LNCaP clone FGC (cell line): ENCODE measurements around the gene TARP.
"Not testable (repeated sequence)": the region's sequence is repeated elsewhere in the genome, so short reads cannot be mapped to it uniquely, and the experiment has no call there.

Source experiments
- DNase-seq: peaks from one replicate; pipeline ENCODE4 v3.0.0-alpha.2; 2011; ENCODE audit warnings: low read depth
- H3K4me3 ChIP-seq: 2 replicates; pipeline ENCODE4 v1.5.1; 2011; ENCODE audit warnings: mild to moderate bottlenecking, low read depth, low read length, control low read depth
- CTCF ChIP-seq: IDR thresholded peaks from 2 replicates; pipeline ENCODE4 v1.5.1; 2012; ENCODE audit warnings: mild to moderate bottlenecking; ENCODE audit not compliant: control insufficient read depth, insufficient read depth; ENCODE audit errors: extremely low read depth

Gene TARP

GRCh38 chr7:38280707-38281106 lies 7.3 kb upstream of the TARP start:
- no peak for TF ChIP-seq CTCF
- no peak for DNase-seq
- H3K4me3 ChIP-seq: no peak overlapping the region

- DNase-seq: no peak
- no peak for TF ChIP-seq CTCF
- H3K4me3 ChIP-seq: no peak overlapping the region
Measured at GRCh38 chr7:38280000-38280399, 6.6 kb upstream of the TARP start.

- no peak for TF ChIP-seq CTCF
- no peak for DNase-seq
Measured at GRCh38 chr7:38276096-38276877, 2.9 kb upstream of the TARP start.

GRCh38 chr7:38274927-38275620 lies 1.6 kb upstream of the TARP start:
- no peak for DNase-seq
- TF ChIP-seq CTCF: no peak
- H3K4me3 ChIP-seq: no peak overlapping the region

More at GRCh38 chr7:38276096-38276877, 2.9 kb upstream of the TARP start:
- no peak overlapping the region for H3K4me3 ChIP-seq

GRCh38 chr7:38274486-38274885 lies 1.1 kb upstream of the TARP start:
- DNase-seq: no peak
- TF ChIP-seq CTCF: no peak
- H3K4me3 ChIP-seq: no peak overlapping the region

GRCh38 chr7:38270405-38270804 lies 3.0 kb downstream of the TARP start:
- DNase-seq, H3K4me3 ChIP-seq: not testable (repeated sequence)

- H3K4me3 ChIP-seq, DNase-seq: not testable (repeated sequence)
Measured at GRCh38 chr7:38269704-38270346, 3.6 kb downstream of the TARP start.

- not testable (repeated sequence) for H3K4me3 ChIP-seq, DNase-seq
Measured at GRCh38 chr7:38265958-38266357, 7.5 kb downstream of the TARP start.

GRCh38 chr7:38264602-38265001 lies 8.8 kb downstream of the TARP start:
- not testable (repeated sequence) for DNase-seq, H3K4me3 ChIP-seq

GRCh38 chr7:38263274-38263673 lies 10.2 kb downstream of the TARP start:
- not testable (repeated sequence) for H3K4me3 ChIP-seq, DNase-seq
